GM12801 (cell line): Measurements from ENCODE around the gene CATSPERE.

Experiments used
- CTCF ChIP-seq: IDR thresholded peaks from one replicate; pipeline ENCODE4 v1.5.1; 2011; ENCODE audit warnings: control low read depth; ENCODE audit not compliant: insufficient read length; ENCODE audit errors: extremely low read depth

The CATSPERE gene

DNA sequence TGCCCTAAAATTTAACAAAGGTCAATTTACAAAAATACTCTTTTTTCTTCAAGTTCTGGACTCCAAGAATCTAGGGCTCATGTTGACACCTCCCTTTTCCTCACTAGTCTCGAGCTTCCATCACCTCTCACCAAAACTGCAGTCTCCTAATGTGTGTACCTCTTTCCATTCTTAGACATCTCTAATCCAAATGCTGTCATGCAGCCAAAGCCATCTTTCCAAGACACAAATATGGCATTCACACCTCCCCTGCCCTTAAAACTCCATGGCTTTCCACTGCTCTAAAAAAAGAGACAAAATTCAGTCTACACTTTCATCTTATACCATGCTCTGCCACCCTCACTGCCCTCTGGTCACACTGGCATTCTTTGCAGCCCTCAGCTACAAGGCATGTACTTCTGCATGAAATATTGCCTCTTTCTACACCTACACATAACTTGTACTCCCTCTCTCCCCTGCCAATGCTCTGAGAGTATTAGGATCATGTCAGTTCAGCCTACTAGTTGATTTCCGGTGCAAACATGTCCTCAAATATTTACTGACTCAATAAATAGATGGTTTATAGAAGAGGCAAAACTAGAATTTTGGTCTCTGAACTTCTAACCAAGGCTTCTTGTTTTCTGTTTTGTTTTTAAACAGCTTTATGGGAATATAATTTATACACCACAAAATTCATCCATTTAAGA lies 36.3 kb upstream of the CATSPERE start:
- no peak for TF ChIP-seq CTCF

- no peak for TF ChIP-seq CTCF
These were observed 33.4 kb upstream of the CATSPERE start for GRCh38 chr1:244427647-244428046.

- no peak for TF ChIP-seq CTCF
These were observed 31.3 kb upstream of the CATSPERE start for GRCh38 chr1:244429818-244430217.

- no peak for TF ChIP-seq CTCF
These were observed 29.9 kb upstream of the CATSPERE start for GRCh38 chr1:244431166-244431565.

GRCh38 chr1:244435562-244436205 lies 25.4 kb upstream of the CATSPERE start:
- no peak for TF ChIP-seq CTCF

DNA sequence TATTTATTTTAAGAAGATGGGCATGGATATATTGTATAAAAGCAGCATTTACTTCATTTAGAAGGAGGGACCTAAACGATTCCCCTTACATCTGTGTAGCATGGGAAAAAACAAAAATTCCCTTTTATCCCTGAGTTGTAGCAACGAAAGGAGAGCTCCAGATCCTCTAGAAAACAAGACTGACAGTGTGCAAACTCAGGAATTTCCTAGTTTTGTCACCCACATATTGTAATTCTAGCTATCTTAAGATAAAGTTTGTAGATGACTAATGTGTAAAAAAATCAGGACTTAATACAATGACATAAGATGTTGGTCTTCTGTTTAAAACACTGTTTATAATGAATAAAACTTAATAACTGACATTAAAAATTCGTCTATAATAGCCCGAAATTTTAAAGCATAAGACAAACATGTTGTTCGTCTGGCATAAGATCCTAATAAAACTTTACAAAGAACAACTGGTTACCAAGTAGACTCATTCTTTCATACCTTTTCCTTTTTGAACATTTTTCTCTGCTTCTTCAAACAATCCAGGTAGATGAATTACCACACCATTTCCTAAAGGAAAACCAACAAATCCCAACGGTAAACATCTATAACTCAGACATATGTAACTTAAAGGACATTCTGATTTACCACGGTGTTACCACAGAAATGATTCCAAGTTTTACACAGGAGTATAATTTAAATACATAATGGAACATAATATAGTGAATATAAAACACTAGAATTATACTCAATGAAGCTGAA lies 24.6 kb upstream of the CATSPERE start:
- TF ChIP-seq CTCF, result no peak

- TF ChIP-seq CTCF, result no peak
These were observed 24.0 kb upstream of the CATSPERE start for GRCh38 chr1:244437086-244437468.
